IMR-90 (cell line): ENCODE measurements around the gene STOML1. TPM values are rescaled to one million over a fixed set of nuclear protein-coding genes. Genes with fewer than 3 reads are reported as not detected.

Source experiments
- ATAC-seq: fragments of 200-7000 bp; cut with Tn5 transposase; 2 replicates; pipeline ENCODE4 v1.9.1; 2020; ENCODE audit warnings: low read depth, mild to moderate bottlenecking, moderate library complexity
- BruUV-seq: library from RNA; stranded (reverse); fragments of 400-500 nt; replicated peaks from 2 replicates; lab custom pipeline; 2021; lab: Mats Ljungman, UMichigan
- CTCF ChIA-PET: fragments of 300-600 bp; formaldehyde crosslinking; extraction: SDS; loops from one replicate; lab custom pipeline; 2021; ENCODE audit warnings: antibody characterized with exemption; lab: Yijun Ruan, JAX
- POLR2A ChIA-PET: fragments of 300-600 bp; sonication (Branson Sonifier 250); formaldehyde crosslinking; loops from one replicate; lab custom pipeline; 2022; ENCODE audit warnings: antibody characterized with exemption; ENCODE audit not compliant: unreplicated experiment; lab: Charles Lee
- DNase-seq: peaks from one replicate; pipeline ENCODE4 v3.0.0; 2013
- H2AFZ ChIP-seq: replicated peaks from 2 replicates; pipeline ENCODE3; 2013; ENCODE audit warnings: low read length, mild to moderate bottlenecking; ENCODE audit not compliant: poor library complexity
- H2AK5ac ChIP-seq: 2 replicates; pipeline ENCODE4 v1.6.1; 2013; ENCODE audit warnings: low read depth, low read length, inconsistent platforms
- H2AK9ac ChIP-seq: replicated peaks from 2 replicates; pipeline ENCODE3; 2013; ENCODE audit warnings: mild to moderate bottlenecking, low read depth, low read length, moderate library complexity; ENCODE audit not compliant: poor library complexity
- H2BK120ac ChIP-seq: 2 replicates; pipeline ENCODE4 v1.6.1; 2013; ENCODE audit warnings: low read depth, low read length, inconsistent platforms
- H2BK15ac ChIP-seq: 3 replicates; pipeline ENCODE4 v1.6.1; 2013; ENCODE audit warnings: low read depth, low read length, inconsistent platforms
- H2BK20ac ChIP-seq: 2 replicates; pipeline ENCODE4 v1.6.1; 2013; ENCODE audit warnings: low read depth, mild to moderate bottlenecking, inconsistent platforms, low read length, moderate library complexity
- H2BK5ac ChIP-seq: 2 replicates; pipeline ENCODE4 v1.6.1; 2013; ENCODE audit warnings: mild to moderate bottlenecking, low read depth, low read length, inconsistent platforms; ENCODE audit not compliant: poor library complexity, severe bottlenecking
- H3K14ac ChIP-seq: replicated peaks from 2 replicates; pipeline ENCODE4 v1.6.1; 2013; ENCODE audit warnings: low read depth, low read length, inconsistent platforms
- H3K18ac ChIP-seq: 2 replicates; pipeline ENCODE4 v1.6.1; 2013; ENCODE audit warnings: low read depth, low read length, control low read depth
- H3K23ac ChIP-seq: 2 replicates; pipeline ENCODE4 v1.6.1; 2013; ENCODE audit warnings: low read depth, low read length, inconsistent platforms
- H3K27ac ChIP-seq: 2 replicates; pipeline ENCODE4 v1.5.1; 2013; ENCODE audit warnings: mild to moderate bottlenecking, control low read depth, low read length; ENCODE audit not compliant: insufficient read depth
- H3K27me3 ChIP-seq: 2 replicates; pipeline ENCODE4 v1.6.1; 2013; ENCODE audit warnings: low read length; ENCODE audit not compliant: control insufficient read depth, insufficient read depth
- H3K36me3 ChIP-seq: 2 replicates; pipeline ENCODE4 v1.6.1; 2013; ENCODE audit warnings: low read length, mixed read lengths; ENCODE audit not compliant: control insufficient read depth, insufficient read depth
- H3K4ac ChIP-seq: 2 replicates; pipeline ENCODE4 v1.6.1; 2013; ENCODE audit warnings: low read depth, low read length, inconsistent platforms
- H3K4me1 ChIP-seq: 2 replicates; pipeline ENCODE4 v1.6.1; 2013; ENCODE audit warnings: low read length, mixed read lengths; ENCODE audit not compliant: control insufficient read depth, insufficient read depth
- H3K4me2 ChIP-seq: 2 replicates; pipeline ENCODE4 v1.6.1; 2013; ENCODE audit warnings: low read depth, mild to moderate bottlenecking, control low read depth, low read length, moderate library complexity
- H3K4me3 ChIP-seq: 2 replicates; pipeline ENCODE4 v1.5.1; 2013; ENCODE audit warnings: low read depth, mild to moderate bottlenecking, control low read depth, low read length, moderate library complexity; ENCODE audit not compliant: insufficient read depth
- H3K56ac ChIP-seq: 2 replicates; pipeline ENCODE4 v1.6.1; 2013; ENCODE audit warnings: low read length, inconsistent platforms; ENCODE audit not compliant: insufficient read depth; ENCODE audit errors: extremely low read depth
- H3K79me1 ChIP-seq, 2 experiments: 2 replicates each; pipeline ENCODE4 v1.6.1; 2013; ENCODE audit warnings: low read length in 2 of 2, inconsistent platforms in 1 of 2, low read depth in 1 of 2
- H3K9ac ChIP-seq: 2 replicates; pipeline ENCODE4 v1.6.1; 2013; ENCODE audit warnings: low read depth, low read length, control low read depth
- H3K9me1 ChIP-seq: 2 replicates; pipeline ENCODE4 v1.6.1; 2013; ENCODE audit warnings: low read length, inconsistent platforms; ENCODE audit not compliant: insufficient read depth
- H3K9me3 ChIP-seq: 2 replicates; pipeline ENCODE4 v1.6.1; 2013; ENCODE audit warnings: low read length; ENCODE audit not compliant: control insufficient read depth, insufficient read depth
- H4K20me1 ChIP-seq: 2 replicates; pipeline ENCODE4 v1.6.1; 2013; ENCODE audit warnings: low read length, inconsistent platforms; ENCODE audit not compliant: insufficient read depth
- H4K5ac ChIP-seq: 2 replicates; pipeline ENCODE4 v1.6.1; 2013; ENCODE audit warnings: mild to moderate bottlenecking, low read depth, low read length, control low read depth
- H4K8ac ChIP-seq, 2 experiments: 2 replicates each; pipeline ENCODE4 v1.6.1; 2013; ENCODE audit warnings: low read depth in 2 of 2, low read length in 2 of 2, control low read depth in 1 of 2, inconsistent platforms in 1 of 2
- H4K91ac ChIP-seq: 2 replicates; pipeline ENCODE4 v1.6.1; 2013; ENCODE audit warnings: low read depth, low read length, inconsistent platforms; ENCODE audit not compliant: insufficient read depth
- BHLHE40 ChIP-seq: fragments of 150-350 bp; IDR thresholded peaks from 2 replicates; pipeline ENCODE4 v1.6.1; 2016; ENCODE audit warnings: mild to moderate bottlenecking, low read depth, low read length
- CEBPB ChIP-seq: IDR thresholded peaks from 2 replicates; pipeline ENCODE4 v1.6.1; 2012; ENCODE audit warnings: low read depth, low read length, improper control_type of control experiment
- CHD1 ChIP-seq: IDR thresholded peaks from 2 replicates; pipeline ENCODE4 v1.6.1; 2012; ENCODE audit warnings: low read depth, low read length, improper control_type of control experiment
- CTCF ChIP-seq: conservative IDR thresholded peaks from 2 replicates; pipeline ENCODE4 v1.5.1; 2012; ENCODE audit warnings: mild to moderate bottlenecking, low read depth, low read length, improper control_type of control experiment
- MAZ ChIP-seq: IDR thresholded peaks from 2 replicates; pipeline ENCODE4 v1.6.1; 2012; ENCODE audit warnings: low read depth, mild to moderate bottlenecking, low read length, improper control_type of control experiment, moderate library complexity, borderline replicate concordance
- RAD21 ChIP-seq: IDR thresholded peaks from 2 replicates; pipeline ENCODE4 v1.6.1; 2012; ENCODE audit warnings: low read length, improper control_type of control experiment
- SMC3 ChIP-seq: fragments of 150-350 bp; IDR thresholded peaks from 2 replicates; pipeline ENCODE4 v1.6.1; 2016; ENCODE audit warnings: low read depth, mild to moderate bottlenecking, antibody characterized with exemption, low read length, moderate library complexity
- WGBS, 2 experiments: methylation state at CpG; one replicate each; pipeline versions ENCODE4 v1.1.5 to v1.1.7; 2013; ENCODE audit warnings: missing lambda C conversion rate in 2 of 2; ENCODE audit not compliant: insufficient read length in 1 of 2; ENCODE audit errors: extremely low coverage in 2 of 2; 5-methylcytosine and 5-hydroxymethylcytosine counted together
- dilution Hi-C: fragments of 300-500 bp; cut with HindIII; formaldehyde crosslinking; loops from one replicate; pipeline ENCODE4 v1.14.3; 2018; ENCODE audit warnings: low sequenced_read_pairs; ENCODE audit not compliant: unreplicated experiment
- in situ Hi-C: fragments of 300-500 bp; cut with MboI; formaldehyde crosslinking; loops from 3 replicates; pipeline ENCODE4 v1.14.3; 2019; ENCODE audit warnings: low sequenced_read_pairs, inconsistent platforms, mixed read lengths
- intact Hi-C: fragments of 100-400 bp; cut with micrococcal nuclease; formaldehyde crosslinking; loops from 2 replicates; pipeline ENCODE4 v1.10.0; 2022
- polyA plus RNA-seq, 3 experiments: library from polyadenylated mRNA; depleted of rRNA; stranded (reverse); fragments of >200 nt; gene quantifications; 2 replicates each; pipeline ENCODE4 v1.2.3, GENCODE V29; 2012; ENCODE audit warnings: low replicate concordance in 1 of 3
- total RNA-seq: library from RNA; depleted of rRNA; stranded (reverse); fragments of >200 nt; gene quantifications from 2 replicates; pipeline ENCODE4 v1.2.3, GENCODE V29; 2012

STOML1 gene
- total and polyA plus RNA-seq, 2 of the 4 experiments (the other 2 are of a cell fraction): 11.8 to 21.2 TPM

- peaks cover 6% of the 10 kb centered on the region for H3K9me1 ChIP-seq
- peak overlapping the region; percentile 56 for H2AK9ac ChIP-seq
- H2BK20ac ChIP-seq: peak overlapping the region; percentile 75; the same call in 1 of the 2 replicates
- H3K4me1 ChIP-seq: peaks cover 10% of the 10 kb centered on the region
- peak overlapping the region; percentile 51 for H3K4ac ChIP-seq
- no peaks in the 10 kb centered on the region for H3K27me3 ChIP-seq
- ChIA-PET CTCF (interaction anchor here (0.8 to 2.1 kb wide), 5 partner anchors 8 to 41 kb away, joined by 3 to 13 read pairs (median 4); no protein-coding TSS in a partner anchor), POLR2A (no interaction called here)
- no peak overlapping the region for H3K23ac ChIP-seq
- dilution Hi-C loops: no loop called here
- WGBS, 2 experiments: 14% methylated on average over 5 of the region's 11 CpGs; no CpG with 5 or more reads in 1 of the 2 experiments
- no peak overlapping the region; the same call in 1 of the 2 replicates for H3K27ac ChIP-seq
- DNase-seq: peak; percentile 72
- no peaks in the 10 kb centered on the region for H4K20me1 ChIP-seq
- in situ Hi-C loops: no loop called here
- ATAC-seq: peak; percentile 91
- peak overlapping the region; percentile 14 for H3K18ac ChIP-seq
- peak overlapping the region; percentile 42 for H3K4me2 ChIP-seq
- peak overlapping the region; percentile 33; the same call in 2 of the 3 replicates for H2BK15ac ChIP-seq
- no peaks in the 10 kb centered on the region for H3K79me1 ChIP-seq
- peak overlapping the region; percentile 3; the same call in 1 of the 2 replicates for H2AK5ac ChIP-seq
- TF ChIP-seq RAD21 (peak; percentile 80), CEBPB (no peak), BHLHE40 (no peak), SMC3 (peak; percentile 91), CHD1 (no peak), MAZ (peak; percentile 39; the same call in 1 of the 2 replicates), CTCF (peak; percentile 98)
- H2AFZ ChIP-seq: peak overlapping the region; percentile 92
- H3K9ac ChIP-seq: no peak overlapping the region
- H3K56ac ChIP-seq: no peak overlapping the region
- peak overlapping the region in 1 of 2 experiments; percentile 95; a peak in 3 of 4 replicates for H4K8ac ChIP-seq
- no peaks in the 10 kb centered on the region for H3K36me3 ChIP-seq
- H3K4me3 ChIP-seq: no peak overlapping the region
- no TSS peak for BruUV-seq
- peak overlapping the region; percentile 80; the same call in 1 of the 2 replicates for H4K91ac ChIP-seq
- peak overlapping the region; percentile 74 for H3K14ac ChIP-seq
- peak overlapping the region; percentile 40 for H4K5ac ChIP-seq
- peak overlapping the region; percentile 36 for H2BK5ac ChIP-seq
- H3K9me3 ChIP-seq: no peaks in the 10 kb centered on the region
- peak overlapping the region; percentile 75 for H2BK120ac ChIP-seq
- intact Hi-C loops: loop anchor here (1.0 to 2.0 kb wide), 3 partner anchors 13 to 90 kb away; no protein-coding TSS in a partner anchor
Measured at GRCh38 chr15:73964736-73965093, 27.4 kb downstream of the STOML1 start.
